Upper lobe of left lung (tissue), 4 donors: Measurements from ENCODE around the gene OR52B4.

Source experiments
- EP300 ChIP-seq, 4 donors: sonication (generic); formaldehyde crosslinking; IDR thresholded peaks; one replicate each; pipeline ENCODE4 v1.5.1; 2017; ENCODE audit warnings: antibody characterized with exemption in 4 of 4, control low read depth in 2 of 4
- POLR2A ChIP-seq, 4 donors: fragments of 450-650 bp; IDR thresholded peaks; one replicate each; pipeline ENCODE4 v1.5.1; 2016 to 2017; ENCODE audit warnings: antibody characterized with exemption in 4 of 4, mild to moderate bottlenecking in 2 of 4
- POLR2AphosphoS5 ChIP-seq, 2 donors: sonication (generic); formaldehyde crosslinking; IDR thresholded peaks; one replicate each; pipeline ENCODE4 v1.5.1; 2017; ENCODE audit warnings: antibody characterized with exemption in 2 of 2
- TF ChIP-seq, protein P1 (sequence below), 6 experiments: fragments of 450-650 bp in 4 of 6; fragments of 200-600 bp in 2 of 6; sonication (generic) in 2 of 6; IDR thresholded peaks; one replicate each; pipeline ENCODE4 v1.5.1; 2016 to 2019; ENCODE audit warnings: antibody characterized with exemption in 6 of 6

DNA sequence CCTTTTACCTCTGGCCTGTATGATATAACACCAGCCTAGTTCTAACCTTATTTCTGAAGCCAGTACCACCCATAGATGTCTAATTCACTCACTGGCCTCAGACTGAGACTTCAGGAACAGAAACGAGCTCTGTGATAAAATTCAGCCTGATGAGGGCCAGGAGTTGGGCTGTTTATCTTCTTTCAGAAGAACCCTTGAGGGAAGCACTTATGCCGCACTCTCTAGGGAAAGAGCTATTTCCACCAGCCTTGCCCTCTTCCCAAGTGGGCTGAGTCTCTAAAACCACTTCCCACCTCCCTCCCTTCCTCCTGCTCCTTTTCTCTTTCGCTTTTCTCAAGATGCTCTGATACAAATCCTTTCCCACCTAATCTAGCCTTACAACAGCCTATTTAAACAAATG is 2.0 kb upstream of the OR52B4 start:
- TF ChIP-seq, protein P1, sequence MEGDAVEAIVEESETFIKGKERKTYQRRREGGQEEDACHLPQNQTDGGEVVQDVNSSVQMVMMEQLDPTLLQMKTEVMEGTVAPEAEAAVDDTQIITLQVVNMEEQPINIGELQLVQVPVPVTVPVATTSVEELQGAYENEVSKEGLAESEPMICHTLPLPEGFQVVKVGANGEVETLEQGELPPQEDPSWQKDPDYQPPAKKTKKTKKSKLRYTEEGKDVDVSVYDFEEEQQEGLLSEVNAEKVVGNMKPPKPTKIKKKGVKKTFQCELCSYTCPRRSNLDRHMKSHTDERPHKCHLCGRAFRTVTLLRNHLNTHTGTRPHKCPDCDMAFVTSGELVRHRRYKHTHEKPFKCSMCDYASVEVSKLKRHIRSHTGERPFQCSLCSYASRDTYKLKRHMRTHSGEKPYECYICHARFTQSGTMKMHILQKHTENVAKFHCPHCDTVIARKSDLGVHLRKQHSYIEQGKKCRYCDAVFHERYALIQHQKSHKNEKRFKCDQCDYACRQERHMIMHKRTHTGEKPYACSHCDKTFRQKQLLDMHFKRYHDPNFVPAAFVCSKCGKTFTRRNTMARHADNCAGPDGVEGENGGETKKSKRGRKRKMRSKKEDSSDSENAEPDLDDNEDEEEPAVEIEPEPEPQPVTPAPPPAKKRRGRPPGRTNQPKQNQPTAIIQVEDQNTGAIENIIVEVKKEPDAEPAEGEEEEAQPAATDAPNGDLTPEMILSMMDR (IDR thresholded peaks at IDR 0.05), result no peak
- TF ChIP-seq POLR2A (IDR thresholded peaks at IDR 0.05) (no peak), POLR2AphosphoS5 (IDR thresholded peaks at IDR 0.05) (no peak), EP300 (IDR thresholded peaks at IDR 0.05) (no peak)
